HFF-Myc (cell line): Measurements from ENCODE around the gene SPNS3.

Source experiments
- DNase-seq: peaks from one replicate; pipeline ENCODE4 v3.0.0-alpha.2; 2011; ENCODE audit warnings: low read depth; ENCODE audit errors: extremely low read depth
- H3K4me3 ChIP-seq: replicated peaks from 2 replicates; pipeline ENCODE4 v1.5.1; 2011; ENCODE audit warnings: low read depth, mild to moderate bottlenecking, control low read depth, low read length
- TF ChIP-seq, protein P1 (sequence below): IDR thresholded peaks from 2 replicates; pipeline ENCODE4 v1.5.1; 2012; ENCODE audit warnings: mild to moderate bottlenecking, low read depth, low read length, control low read depth; ENCODE audit errors: missing control alignments

SPNS3 gene

DNA sequence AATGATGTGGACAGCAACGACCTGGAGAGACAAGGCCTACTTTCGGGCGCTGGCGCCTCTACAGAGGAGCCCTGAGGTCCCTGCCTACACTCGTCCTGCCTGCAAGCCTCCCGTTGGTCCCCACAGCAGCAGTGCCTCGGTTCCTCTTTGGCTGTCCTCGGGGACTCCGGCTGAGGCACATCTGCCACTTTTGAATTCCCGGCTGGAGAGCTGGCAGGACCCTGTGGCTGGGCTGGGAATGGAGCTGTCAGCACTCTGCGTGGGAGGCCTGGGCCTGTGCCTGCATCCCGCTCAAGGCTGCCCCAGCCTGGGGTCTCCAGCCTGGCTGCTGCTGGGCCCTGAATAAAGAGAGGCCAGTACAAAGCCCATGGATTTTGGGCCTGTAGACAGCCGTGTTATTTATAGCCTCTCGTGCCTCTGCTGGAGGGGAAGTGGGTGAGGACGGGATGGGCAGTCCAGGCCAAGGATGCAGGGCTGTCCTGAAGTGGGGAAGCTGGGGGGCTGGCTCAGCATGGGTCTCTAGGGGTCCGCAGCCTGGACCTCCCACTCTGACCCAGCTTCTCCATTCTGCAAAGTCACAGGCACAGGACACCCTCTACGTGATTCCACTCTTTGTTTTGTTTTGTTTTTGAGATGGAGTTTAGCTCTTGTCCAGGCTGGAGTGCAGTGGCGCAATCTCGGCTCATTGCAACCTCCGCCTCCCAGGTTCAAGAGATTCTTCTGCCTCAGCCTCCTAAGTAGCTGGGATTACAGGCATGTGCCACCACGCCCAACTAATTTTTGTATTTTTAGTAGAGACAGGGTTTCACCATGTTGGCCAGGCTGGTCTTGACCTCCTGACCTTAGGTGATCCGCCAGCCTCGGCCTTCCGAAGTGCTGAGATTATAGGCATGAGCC is 54.3 kb downstream of the SPNS3 start:
- no peak overlapping the region for H3K4me3 ChIP-seq
- no peak for DNase-seq
- TF ChIP-seq, protein P1, sequence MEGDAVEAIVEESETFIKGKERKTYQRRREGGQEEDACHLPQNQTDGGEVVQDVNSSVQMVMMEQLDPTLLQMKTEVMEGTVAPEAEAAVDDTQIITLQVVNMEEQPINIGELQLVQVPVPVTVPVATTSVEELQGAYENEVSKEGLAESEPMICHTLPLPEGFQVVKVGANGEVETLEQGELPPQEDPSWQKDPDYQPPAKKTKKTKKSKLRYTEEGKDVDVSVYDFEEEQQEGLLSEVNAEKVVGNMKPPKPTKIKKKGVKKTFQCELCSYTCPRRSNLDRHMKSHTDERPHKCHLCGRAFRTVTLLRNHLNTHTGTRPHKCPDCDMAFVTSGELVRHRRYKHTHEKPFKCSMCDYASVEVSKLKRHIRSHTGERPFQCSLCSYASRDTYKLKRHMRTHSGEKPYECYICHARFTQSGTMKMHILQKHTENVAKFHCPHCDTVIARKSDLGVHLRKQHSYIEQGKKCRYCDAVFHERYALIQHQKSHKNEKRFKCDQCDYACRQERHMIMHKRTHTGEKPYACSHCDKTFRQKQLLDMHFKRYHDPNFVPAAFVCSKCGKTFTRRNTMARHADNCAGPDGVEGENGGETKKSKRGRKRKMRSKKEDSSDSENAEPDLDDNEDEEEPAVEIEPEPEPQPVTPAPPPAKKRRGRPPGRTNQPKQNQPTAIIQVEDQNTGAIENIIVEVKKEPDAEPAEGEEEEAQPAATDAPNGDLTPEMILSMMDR: no peak

DNA sequence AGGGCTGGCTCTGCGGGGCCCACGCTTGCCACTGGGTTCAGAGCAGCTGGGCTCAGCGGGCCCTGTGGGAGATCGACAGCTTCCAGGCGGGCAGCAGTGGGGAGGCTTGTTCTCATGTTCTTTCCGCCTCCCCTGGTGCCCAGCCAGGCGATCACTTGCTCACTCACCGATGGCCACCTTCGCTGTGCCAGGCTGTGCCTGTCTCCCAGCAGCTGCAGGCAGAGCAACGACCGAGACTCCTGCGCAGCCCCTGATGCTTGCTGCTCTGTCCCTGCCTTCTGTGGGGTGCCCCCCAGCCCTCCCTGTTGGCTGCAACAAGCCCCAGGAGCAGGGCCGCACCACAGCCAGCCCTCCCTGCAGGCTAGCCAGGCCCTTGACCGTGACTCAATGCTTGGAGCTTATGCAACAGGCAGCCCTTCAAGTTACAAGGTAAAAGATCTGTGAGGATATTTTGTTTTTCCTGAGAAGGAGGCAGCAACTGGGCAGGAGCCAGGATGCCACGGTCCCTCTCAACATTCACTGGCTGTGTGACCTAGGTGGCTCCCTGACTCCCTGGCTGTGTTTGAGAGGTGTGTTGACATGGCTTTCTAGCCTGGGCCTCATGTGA is 55.4 kb downstream of the SPNS3 start:
- no peak for DNase-seq
- no peak overlapping the region for H3K4me3 ChIP-seq
- TF ChIP-seq, protein P1: no peak

DNA sequence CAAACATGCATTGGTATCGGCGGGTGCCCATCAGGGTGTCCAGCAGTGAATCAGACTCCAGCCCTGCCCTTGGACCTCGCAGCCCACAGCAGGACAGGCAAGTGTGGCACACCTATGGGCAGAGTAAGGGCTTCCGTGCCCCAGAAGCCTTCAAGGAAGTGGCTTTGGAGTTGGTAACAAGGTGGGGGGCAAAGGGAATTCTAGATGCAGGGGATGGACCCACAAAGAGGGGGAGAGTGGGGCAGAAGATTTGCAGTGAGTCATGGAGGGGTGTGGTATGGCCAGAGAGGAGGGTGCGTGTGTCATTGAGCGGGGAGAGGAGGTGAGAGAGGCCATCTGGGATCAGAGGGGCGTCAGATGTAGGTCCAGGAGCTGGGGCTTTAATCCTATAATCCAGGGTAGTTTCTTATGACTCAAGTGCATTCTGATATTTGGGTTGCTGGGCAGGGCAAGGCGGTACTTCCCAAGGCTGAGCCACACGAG is 56.4 kb downstream of the SPNS3 start:
- no peak for DNase-seq
- TF ChIP-seq, protein P1: no peak
- H3K4me3 ChIP-seq: no peak overlapping the region

DNA sequence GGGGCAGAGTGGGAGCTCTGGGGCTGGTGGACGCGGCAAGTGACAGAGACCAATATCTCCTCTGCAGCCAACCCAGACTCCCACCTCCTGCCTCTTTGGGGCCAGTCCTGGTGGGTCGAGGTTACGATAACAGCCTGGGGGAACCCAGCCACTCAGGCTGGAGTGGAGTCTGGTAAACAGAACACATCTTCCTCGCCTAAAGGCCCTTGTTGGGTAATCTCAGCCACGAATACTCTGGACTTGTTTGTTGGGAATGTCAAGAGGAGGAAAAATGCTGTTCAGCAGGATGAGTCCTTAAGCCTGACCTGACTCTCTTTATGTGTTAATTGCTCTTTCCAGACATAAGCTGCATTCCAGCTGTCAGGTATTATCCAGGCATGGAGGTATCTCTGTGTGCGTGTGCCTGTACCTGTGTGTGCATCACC is 56.9 kb downstream of the SPNS3 start:
- no peak for DNase-seq
- no peak overlapping the region for H3K4me3 ChIP-seq
- TF ChIP-seq, protein P1: no peak

DNA sequence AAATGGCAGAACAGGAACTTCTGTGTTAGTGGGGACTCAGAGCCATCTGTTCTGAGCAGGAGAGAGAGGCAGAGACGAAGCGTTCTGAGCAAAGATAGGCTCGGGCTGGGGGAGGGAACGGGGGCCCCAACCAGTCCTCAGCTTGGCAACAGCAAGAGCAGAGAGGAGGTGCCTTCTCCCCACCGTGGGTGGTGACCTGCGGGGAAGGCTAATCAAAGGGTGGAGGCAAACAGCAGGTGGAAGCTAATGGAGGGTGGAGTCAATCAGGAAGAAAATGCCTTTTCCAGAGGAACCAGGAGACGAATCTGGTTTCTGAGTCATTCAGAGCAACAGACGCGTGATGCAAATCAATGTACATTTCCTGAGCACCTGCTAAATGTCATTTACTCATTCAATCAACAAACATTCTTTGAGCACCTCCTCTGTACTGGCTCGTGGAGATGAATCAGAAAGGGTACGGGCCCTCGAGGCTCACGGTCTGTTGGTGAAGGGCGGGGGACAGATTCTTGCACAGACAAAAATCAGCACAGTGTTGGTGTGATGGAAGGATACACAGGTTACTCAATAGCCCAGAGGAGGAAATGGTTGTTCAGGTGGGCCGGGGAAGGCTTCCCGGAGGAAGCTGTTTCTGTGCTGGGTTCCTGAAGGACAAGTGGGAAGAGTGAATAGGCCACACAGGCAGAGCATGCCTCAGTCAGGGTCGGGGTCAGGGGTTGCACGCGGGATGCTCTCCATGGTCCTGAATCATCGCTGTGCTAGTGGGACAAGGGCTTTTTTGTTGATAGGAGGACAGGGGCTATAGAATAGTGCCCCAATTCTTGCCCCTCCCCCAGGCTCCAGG is 59.2 kb downstream of the SPNS3 start:
- no peak overlapping the region for H3K4me3 ChIP-seq
- DNase-seq: peak; percentile 26
- TF ChIP-seq, protein P1: no peak

DNA sequence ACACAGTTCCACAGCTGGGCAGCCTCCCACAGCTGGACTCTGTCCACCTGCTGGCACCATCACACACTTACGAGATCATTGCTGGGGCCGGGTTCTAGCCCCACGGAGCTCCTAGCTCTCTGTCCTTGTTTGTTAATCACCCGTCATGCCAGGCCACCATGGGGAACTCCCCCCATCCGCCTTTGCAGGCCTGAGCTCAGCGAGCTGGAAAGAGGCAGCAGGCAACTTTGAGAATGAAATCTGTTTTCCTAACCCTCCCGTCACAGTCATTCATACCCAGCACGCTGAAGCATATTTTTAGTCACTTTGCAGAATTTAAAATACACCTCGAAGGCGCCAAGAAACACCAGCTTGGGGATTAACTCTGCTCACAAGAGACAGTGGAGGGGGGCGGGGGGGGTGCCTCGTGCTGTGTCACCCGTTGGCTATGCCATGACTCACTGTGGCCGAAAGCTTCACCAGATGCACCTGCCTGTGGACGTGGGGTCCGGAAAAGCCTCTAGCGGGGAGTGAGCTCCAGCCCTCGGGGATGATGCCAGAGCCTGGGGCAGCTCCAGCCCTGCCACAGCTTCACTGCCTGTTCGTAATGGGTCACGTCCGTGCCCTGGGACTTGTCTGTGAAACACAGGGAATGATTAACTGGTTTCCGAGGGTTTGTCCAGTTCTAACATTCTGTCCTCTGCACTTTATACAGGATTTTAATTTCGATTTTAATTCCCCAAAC is 63.5 kb downstream of the SPNS3 start:
- TF ChIP-seq, protein P1: no peak
- H3K4me3 ChIP-seq: no peak overlapping the region
- DNase-seq: no peak
